GM23338 (cell line): ENCODE results near the gene C11orf91. TPM values are rescaled to one million over a fixed set of nuclear protein-coding genes. Genes with fewer than 3 reads are reported as not detected.

Source experiments
- CTCF ChIP-seq, 2 experiments: fragments of 200-600 bp in 1 of 2; sonication (generic) in 1 of 2; conservative IDR thresholded peaks; 2 replicates each; pipeline versions ENCODE4 v1.5.1 to v1.6.1; 2016 to 2017; ENCODE audit warnings: antibody characterized with exemption in 2 of 2, low read depth in 2 of 2, mild to moderate bottlenecking in 2 of 2, moderate library complexity in 1 of 2
- EZH2 ChIP-seq: fragments of 200-600 bp; sonication (generic); IDR thresholded peaks from one replicate; pipeline ENCODE4 v1.8.0; 2017; ENCODE audit warnings: antibody characterized with exemption, mild to moderate bottlenecking, low read depth; ENCODE audit not compliant: unreplicated experiment
- NANOG ChIP-seq: IDR thresholded peaks from 2 replicates; pipeline ENCODE4 v1.6.1; 2016; ENCODE audit warnings: antibody characterized with exemption, borderline replicate concordance
- REST ChIP-seq: IDR thresholded peaks from one replicate; pipeline ENCODE4 v1.6.1; 2018; ENCODE audit warnings: antibody characterized with exemption; ENCODE audit not compliant: unreplicated experiment
- STAT1 ChIP-seq: IDR thresholded peaks from one replicate; pipeline ENCODE4 v1.6.1; 2016; ENCODE audit warnings: antibody characterized with exemption; ENCODE audit not compliant: unreplicated experiment
- ZNF462 ChIP-seq: fragments of 250-450 bp; sonication (Bioruptor Pico); IDR thresholded peaks from 2 replicates; pipeline ENCODE4 v1.5.0; 2020; ENCODE audit warnings: mild to moderate bottlenecking, moderate library complexity
- polyA plus RNA-seq: library from polyadenylated mRNA; unstranded; fragments of >200 nt; fragmentation: Nextera tagmentation; extraction: Ambion mirVana; gene quantifications from 2 replicates; pipeline ENCODE4 v1.2.1, GENCODE V29; 2016
- total RNA-seq: library from RNA; depleted of rRNA; stranded (reverse); fragments of >200 nt; shearing (Covaris generic); gene quantifications from 2 replicates; pipeline ENCODE4 v1.2.3, GENCODE V29; 2014

C11orf91 gene
- total and polyA plus RNA-seq, 2 experiments from 2014 or later: not detected

GRCh38 chr11:33694346-33695050 lies 6.1 kb downstream of the C11orf91 start (continued):
- no peak for TF ChIP-seq ZNF462
- no peak for TF ChIP-seq STAT1
- TF ChIP-seq EZH2: no peak
- TF ChIP-seq REST: no peak
- no peak for TF ChIP-seq NANOG
- no peak for TF ChIP-seq CTCF (conservative IDR thresholded peaks at IDR 0.05; ENCODE audit: low read depth in 2 of 2)
